22Rv1 (cell line): ENCODE data around the gene RSKR.

Experiments used
- CTCF ChIP-seq: fragments of 450-650 bp; IDR thresholded peaks from 2 replicates; pipeline ENCODE4 v1.5.1; 2017; ENCODE audit warnings: mild to moderate bottlenecking
- ZFX ChIP-seq: fragments of 450-650 bp; IDR thresholded peaks from 2 replicates; pipeline ENCODE4 v1.6.1; 2017; ENCODE audit warnings: antibody characterized with exemption, borderline replicate concordance

DNA sequence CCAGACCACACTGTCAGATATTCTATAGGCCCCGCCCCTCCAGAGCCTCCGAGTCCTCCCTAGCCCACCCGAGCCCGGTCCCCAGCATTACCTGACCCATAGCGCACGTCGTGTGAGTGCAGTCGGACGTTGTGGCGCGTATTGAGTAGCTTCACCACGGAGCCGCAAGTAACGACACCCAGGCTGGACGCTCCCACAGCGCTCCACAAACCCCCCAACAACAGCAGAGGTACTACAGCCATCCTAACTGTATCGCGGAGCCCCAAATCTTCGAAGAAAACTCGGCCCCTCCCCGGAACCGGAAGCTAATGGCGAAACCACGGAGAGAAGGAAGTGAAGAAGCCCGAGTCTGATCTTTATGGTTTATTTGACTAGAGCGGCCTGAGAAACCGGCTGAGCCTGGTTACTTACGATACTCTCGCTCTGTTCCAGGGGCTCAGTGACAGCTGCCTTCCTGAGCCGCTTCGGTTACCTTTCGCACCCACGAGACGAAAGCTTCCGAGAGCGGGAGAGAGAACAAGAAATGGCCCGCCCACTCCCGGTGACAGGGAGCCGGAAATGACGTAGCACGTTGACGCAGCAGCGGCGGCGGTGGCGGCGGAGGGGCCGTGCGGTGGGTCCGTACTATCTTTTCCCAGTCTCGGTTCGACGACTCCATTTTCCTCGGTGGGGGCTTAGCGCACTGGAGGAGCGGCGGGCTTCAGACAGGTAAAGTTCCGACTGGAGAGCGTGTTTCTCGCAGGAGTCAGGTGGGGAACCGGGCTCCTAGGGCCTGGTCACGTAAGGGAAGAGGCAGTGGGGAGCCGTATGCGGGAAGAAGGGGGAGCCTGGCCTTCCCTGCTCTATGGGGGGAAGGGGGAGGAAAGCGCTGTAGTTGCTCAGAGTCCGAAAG, 47.9 kb upstream of the RSKR start, which contains the start of the genes SDF2 and SUPT6H:
- no peak for TF ChIP-seq CTCF
- no peak for TF ChIP-seq ZFX
